ENCODE results near the gene TAF6L.
A peak's percentile ranks its signal among the peaks of the same experiment; 100 is the strongest.
"Not testable (repeated sequence)": the region's sequence is repeated elsewhere in the genome, so short reads cannot be mapped to it uniquely, and the experiment has no call there.

The TAF6L gene

GRCh38 chr11:62771144-62772021 lies at the start of gene TAF6L:
TAF6L (plus strand) TSS chr11:62771396; CDS start chr11:62775784, 4,388 bp downstream.
- peak; percentile 95 for DNase-seq (ENCODE audit: low spot score)

- DNase-seq (ENCODE audit: low spot score), result no peak
Measured at GRCh38 chr11:62721994-62722393, 49.2 kb upstream of the TAF6L start.

DNA sequence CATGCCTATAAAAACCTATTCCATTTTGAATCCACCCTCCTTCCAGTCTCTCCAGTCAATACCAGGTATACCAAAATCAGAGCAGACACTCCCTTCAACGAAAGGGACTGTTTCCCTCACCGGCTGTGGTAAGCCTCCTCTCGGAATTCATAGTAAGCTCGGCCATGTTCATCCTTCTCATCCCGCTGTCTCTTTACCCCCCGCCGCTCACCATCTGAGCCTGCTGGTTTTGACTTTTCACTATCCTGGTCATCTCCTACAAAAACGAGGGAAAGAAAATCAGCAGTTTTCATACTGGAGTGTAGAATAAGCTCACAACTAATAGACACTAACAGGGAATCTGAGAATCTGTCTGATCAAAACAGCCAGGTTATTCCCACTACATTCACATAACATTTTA lies 47.0 kb upstream of the TAF6L start:
- no peak for DNase-seq (ENCODE audit: low spot score)

DNA sequence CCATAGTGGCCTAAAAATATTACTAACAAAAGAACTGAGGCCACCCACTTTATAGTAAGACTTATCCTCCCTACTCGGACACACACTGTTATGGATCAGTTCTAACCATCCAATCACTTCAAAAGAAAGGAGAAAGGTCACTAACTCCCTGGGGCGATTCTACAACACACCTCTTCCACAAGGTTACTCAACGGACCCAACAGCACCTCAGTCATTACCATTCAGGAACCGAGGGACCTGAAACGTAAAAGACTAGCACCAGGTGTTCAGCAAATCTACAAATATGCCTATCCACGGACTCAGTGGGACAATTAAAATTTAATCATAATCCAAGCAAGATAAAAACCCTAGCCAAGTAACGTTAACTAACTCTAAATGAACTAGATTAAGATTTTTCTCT lies 45.5 kb upstream of the TAF6L start:
- peak; percentile 24 for DNase-seq (ENCODE audit: low spot score)

DNA sequence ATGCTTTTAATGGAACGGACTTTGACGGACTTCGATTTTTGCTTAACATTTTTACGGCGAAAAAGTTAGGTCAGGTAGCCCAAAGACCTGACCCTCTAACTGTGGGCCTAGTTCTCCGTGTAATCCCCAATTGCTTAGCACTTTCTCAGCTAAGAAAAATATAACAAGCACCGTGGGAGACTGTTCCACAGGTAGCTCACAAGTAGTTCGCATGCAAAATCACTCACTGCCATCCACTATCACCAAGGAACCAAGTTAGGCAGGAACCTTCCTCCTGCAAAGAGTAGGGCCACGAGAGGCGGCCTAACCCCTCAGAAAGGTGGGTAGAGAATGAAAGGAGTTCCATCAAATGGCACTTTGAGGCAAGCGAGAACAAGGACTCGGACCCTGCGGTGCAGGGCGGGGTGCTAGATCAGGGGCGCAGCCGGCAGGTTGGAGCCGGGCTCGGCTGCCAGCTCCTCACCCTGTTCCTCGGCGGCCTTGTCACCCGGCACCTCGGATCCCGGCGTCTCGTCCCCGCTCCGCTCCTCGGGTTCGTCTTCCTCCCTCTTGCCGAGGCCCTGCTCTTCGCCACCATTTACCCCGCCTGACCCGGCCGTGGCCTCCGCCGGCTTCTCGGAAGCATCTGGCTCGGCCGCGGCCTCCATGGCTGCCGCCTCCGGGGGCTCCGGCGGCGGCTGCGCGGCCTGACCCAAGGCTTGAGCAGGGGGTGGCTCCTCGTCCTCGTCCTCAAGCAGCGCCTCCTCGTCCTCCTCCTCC lies 44.9 kb upstream of the TAF6L start:
- no peak for DNase-seq (ENCODE audit: low spot score)

DNA sequence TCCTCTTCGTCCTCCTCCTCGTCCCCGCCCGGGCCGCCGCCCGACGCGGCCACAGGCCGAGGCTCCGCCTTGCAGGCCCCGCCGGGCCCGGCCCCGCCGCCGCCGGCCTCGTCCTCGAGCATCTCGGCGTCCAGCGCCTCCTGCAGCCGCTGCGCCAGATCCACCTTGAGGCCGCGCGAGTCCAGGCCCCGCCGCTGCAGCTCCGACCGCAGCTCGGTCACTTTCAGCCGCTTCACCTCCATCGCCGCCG lies 44.4 kb upstream of the TAF6L start:
- no peak for DNase-seq (ENCODE audit: low spot score)

DNA sequence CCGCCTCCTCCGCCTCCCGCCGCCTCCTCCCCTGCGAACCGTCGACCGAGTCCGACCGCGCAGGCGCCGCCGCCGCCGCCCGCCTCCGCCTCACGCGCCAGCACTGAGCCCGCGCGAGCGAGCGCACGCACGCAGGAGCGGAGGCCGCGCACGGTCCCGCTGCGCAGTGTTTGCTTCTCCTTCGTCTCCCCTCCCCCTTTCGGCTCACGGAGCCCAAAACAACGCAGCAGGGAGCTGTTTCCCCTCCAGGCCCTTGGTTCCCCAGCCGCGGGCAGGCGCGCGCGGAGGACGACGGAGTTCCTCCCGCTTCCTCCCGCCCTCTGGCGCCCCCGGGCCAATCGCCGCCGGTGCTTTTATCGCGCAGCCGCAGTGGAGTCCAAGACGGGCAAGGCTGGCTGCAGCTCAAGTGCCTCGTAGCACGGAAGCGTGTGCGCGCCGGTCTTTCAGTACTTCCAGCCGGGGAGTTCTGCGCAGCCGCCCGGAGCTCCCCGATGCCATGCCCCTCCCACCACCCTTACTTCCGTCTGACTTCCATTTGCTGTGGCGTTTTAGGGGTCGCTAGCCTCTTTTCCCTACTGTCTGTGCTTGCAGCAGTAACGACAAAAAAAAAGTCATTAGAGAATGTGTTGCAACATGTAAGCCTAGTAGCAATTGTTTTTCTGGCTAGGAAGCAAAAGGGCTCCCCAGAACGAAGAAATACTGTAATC lies 43.9 kb upstream of the TAF6L start, which contains the start of gene HNRNPUL2:
TSS of gene HNRNPUL2 (minus strand) at position 293 of the 707 bp plus-strand sequence. CDS start 301 bp downstream, outside the sequence.
- peak; percentile 100 for DNase-seq (ENCODE audit: low spot score)

DNA sequence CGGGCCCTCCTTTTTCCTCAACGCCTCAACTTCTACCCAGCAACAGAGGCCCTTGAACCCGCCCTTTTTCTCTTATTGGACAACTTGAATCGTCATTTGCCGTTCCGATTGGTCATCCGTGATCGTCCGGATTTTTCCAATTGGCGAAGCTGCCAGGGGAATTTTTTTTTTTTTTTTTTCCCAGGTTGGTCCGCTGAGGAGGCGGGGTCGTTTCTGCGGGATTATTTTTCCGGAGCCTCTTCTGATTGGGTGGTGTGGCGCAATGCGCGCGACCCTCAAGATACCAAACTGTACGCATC lies 43.4 kb upstream of the TAF6L start:
- peak; percentile 95 for DNase-seq (ENCODE audit: low spot score)

DNA sequence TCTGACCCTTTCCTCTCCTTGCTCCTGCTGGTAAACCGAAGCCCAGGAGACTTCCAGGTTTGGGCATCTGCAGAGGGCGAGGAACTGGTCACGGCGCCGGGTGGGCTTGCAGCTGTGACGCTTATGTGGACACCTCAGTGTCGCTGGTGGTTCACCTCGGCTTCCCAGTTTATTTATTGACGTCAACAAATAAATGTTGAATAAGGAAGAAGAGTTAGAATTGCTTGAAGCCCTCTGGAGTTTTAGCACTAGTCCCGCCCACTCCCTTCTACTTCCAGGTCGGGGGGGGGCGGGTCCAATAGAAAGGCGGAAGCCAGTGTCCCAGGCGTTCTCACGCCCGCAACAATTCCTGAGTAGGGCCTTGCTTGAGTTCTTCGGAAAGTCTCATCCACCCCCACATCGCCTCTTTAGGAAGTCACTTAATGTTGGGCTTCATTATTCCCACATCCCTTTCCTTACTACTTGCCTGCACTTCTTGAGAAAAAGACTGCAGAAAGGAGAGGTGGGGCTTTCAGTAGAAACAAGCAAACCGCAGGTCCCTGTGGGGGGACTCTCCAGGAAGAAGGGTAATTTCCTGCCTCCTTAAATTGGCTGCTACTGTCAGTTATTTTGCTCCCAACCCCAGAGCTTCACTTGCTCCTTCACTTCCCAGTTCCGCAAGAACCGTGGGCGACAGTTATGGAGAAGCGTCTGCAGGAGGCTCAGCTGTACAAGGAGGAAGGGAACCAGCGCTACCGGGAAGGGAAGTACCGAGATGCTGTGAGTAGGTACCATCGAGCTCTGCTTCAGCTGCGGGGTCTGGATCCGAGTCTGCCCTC lies 42.8 kb upstream of the TAF6L start, which contains the start of gene TTC9C:
TSS of gene TTC9C (plus strand) at position 316 of the 818 bp plus-strand sequence. CDS start at position 679, 363 bp downstream.
- DNase-seq (ENCODE audit: low spot score), result peak; percentile 87

DNA sequence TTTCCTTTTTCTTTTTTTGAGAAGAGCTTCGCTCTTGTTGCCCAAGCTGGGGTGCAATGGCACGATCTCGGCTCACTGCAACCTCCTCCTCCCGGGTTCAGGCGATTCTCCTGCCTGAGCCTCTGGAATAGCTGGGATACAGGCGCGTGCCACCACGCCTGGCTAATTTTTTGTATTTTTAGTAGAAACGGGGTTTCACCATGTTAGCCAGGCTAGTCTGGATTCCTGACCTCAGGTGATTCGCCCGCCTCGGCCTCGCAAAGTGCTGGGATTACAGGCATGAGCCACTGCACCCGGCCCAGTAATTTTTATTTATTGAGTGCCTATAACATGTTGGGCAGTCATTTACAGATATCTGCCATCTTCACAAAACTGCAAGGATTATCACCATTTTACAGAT lies 41.1 kb upstream of the TAF6L start:
- DNase-seq (ENCODE audit: low spot score), result not testable (repeated sequence)

DNA sequence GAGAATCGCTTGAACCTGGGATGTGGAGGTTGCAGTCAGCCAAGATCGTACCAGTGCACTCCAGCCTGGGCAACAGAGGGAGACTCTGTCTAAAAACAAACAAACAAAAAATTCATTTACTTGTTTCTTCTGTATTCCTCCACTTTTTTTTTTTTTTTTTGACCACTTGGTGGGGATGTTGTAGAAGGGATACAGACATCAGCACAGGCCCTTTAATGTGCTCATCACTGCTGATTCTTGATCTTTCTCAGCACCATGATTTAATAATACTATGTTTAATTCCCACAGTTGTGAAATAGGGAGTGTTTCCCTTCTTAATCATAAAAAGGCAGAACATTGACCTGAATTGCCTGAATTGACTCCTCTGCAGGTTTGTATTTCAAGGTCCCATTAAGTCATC lies 38.4 kb upstream of the TAF6L start:
- no peak for DNase-seq (ENCODE audit: low spot score)

DNA sequence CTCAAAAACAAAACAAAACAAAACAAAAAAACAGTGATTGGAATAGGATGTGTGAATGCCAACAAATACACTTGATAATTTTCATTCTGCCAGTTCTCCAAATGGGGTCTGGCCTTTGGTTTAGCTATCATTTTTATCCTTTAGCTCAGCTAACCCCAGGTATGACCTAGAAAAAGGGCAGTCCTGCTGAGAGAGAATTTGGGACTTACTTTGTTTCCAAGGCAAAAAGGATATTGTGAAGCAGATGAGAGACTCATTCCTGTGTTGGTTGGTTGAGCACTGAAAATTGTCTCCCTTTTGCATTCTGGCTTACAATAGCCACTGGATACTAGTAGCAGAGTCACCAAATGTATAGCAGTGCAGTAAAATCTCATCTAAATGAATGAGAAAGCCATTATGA lies 34.0 kb upstream of the TAF6L start:
- DNase-seq (ENCODE audit: low spot score), result no peak

DNA sequence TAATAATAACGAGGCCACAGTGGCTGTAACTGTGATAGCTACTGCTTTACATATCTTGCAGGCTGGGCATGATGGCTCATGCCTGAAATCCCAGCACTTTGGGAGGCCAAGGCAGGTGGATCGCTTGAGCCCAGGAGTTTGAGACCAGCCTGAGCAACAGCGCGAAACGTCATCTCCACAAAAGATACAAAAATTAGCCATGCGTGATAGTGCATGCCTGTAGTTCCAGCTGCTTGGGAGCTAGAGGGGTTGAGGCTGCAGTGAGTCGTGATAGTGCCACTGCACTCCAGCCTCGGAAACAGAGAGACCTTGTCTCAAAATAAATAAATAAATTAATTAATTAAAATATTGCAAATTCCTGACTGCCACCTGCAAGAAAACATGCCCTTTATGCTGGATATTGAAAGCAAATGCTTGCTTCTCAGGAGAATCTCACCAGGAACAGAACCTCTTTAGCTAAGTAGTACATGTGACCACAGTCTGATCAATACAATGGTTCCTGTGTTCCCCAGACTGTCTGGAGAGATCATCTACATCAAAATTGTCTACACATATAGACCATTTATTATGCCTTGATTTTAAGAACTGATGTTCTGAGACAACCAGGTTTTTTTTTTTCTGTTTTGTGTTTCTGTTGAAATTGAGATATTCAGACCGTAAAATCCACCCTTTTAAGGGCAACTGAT lies 23.6 kb upstream of the TAF6L start:
- no peak for DNase-seq (ENCODE audit: low spot score)

DNA sequence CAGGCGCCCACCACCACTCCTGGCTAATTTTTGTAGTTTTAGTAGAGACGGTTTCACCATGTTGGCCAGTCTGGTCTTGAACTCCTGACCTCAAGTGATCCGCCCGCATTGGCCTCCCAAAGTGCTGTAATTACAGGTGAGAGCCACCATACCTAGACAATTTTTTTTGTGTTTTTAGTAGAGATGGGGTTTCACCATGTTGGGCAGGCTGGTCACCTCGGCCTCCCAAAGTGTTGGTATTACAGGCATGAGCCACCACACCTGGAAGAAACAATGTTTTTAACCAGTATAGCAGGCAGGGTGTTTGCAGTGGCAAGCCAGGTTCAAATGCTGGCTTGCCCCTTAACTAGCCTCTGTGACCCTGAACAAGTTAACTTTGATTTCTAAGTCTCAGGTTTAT lies 21.3 kb upstream of the TAF6L start:
- not testable (repeated sequence) for DNase-seq (ENCODE audit: low spot score)

DNA sequence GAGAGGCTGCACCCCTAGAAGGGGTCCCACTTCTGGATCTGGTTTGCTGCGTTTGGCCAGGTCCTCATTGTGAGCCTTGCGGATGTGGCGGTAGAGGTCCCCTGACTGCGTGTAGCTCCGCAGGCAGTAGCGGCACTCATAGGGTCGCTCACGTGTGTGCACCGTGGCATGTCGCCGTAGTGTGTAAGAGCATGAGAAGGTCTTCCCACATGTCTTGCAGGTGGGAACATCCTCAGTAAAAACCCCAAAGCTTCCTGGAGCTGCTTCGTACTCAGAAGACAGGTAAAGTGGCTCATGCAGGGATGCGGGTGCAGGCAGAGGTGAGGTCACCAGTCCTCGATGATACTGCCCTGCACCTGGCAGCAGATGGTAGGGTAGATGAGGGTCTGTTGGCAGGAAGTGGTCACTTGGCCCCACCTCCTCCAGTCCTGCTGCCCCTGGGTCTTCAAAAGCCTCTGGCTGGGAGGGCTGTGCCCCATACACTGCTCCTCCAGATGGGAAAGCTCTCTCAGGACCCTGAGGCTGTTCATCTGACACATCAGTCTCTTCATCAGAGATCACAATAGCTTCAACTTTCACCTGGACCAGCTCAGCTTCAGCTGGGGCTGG lies 18.9 kb upstream of the TAF6L start:
- no peak for DNase-seq (ENCODE audit: low spot score)

DNA sequence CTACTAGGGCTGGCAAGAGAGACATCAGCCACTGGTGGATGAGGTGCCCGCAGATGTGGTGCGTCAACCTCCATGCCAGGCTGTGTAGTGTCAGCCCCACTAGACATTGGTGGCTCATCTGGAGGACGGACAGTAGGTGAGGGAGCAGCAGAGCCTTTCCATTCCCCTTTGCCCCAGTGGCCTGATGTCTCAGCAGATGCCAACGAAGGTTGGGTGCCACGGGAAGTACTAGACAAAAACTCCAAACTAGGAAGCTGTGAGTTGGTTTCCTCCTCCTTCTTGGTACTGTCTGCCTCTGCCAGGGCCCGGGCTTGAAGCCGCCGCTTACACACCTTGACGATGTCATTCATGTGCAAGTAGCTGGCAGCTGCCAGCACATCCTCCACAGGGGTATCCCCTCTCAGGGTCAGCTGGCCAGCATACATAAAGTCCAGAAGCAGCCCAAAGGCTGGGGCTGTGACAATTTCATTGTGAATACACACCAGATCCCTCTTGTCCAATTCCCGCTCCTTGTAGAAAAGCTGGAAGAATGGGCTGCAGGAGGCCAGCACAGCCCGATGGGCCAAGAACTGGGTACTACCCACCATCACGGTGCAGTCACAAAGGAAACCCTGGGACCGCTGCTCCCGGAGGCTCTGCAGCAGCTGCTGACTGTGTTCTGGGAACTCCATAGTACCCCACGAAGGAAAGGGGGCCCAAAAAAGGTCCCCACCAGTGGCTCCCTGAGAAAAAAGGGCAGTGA lies 18.0 kb upstream of the TAF6L start:
- DNase-seq (ENCODE audit: low spot score), result no peak

DNA sequence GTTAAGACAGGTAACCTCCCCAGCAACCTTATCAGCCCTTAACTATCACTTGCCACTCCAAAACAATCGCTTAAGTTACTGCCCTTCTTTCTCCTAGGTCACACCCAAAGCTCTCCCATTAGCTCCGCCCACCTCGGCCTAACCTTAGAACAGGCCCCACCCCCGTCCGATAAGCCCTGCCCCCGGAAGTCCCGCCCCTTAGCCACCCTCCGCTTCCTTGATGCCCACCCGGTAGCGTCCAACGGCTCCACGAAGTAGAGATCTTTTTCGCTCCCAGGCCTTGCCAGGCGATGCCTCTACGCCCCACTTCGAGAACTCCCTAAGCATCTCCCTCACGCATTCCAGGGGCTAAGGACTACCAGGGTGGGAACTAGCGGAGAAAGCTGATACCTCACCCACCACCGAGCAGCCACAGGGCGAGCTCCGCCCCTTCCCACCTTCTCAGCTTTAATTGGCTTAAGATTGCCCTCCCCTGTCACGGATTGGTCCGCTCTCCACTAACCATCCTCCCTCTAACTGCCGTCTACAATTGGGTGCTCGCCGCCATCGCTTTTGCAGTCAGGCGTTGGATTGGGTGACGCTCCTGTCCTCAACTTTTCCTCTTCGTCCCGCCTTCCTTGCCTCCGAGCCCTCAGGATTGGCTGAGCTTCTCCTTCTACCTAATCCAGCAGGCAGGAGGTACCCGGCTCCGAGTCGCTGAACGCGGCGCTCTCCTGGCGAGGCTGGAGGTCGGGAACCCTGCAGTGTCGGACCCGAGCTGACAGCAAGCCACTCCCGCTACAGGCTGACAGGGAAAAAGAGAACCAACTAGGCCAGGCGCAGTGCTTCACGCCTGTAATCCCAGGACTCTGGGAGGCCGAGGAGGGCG lies 17.2 kb upstream of the TAF6L start, which contains the start of gene ZBTB3:
TSS of gene ZBTB3 (minus strand) at position 425 of the 868 bp plus-strand sequence. CDS start 496 bp downstream, outside the sequence.
- DNase-seq (ENCODE audit: low spot score), result peak; percentile 99

- no peak for DNase-seq (ENCODE audit: low spot score)
Measured at GRCh38 chr11:62755086-62755615, 16.0 kb upstream of the TAF6L start.

Measured in LoVo (cell line).